Retina (tissue), 1 donor: ENCODE results near the gene FAM53A.
A peak's percentile ranks its signal among the peaks of the same experiment; 100 is the strongest.
"Not testable (repeated sequence)": the region's sequence is repeated elsewhere in the genome, so short reads cannot be mapped to it uniquely, and the experiment has no call there.

Experiments
- DNase-seq: peaks from one replicate; pipeline ENCODE4 v3.0.0-alpha.2; 2016

The FAM53A gene

DNA sequence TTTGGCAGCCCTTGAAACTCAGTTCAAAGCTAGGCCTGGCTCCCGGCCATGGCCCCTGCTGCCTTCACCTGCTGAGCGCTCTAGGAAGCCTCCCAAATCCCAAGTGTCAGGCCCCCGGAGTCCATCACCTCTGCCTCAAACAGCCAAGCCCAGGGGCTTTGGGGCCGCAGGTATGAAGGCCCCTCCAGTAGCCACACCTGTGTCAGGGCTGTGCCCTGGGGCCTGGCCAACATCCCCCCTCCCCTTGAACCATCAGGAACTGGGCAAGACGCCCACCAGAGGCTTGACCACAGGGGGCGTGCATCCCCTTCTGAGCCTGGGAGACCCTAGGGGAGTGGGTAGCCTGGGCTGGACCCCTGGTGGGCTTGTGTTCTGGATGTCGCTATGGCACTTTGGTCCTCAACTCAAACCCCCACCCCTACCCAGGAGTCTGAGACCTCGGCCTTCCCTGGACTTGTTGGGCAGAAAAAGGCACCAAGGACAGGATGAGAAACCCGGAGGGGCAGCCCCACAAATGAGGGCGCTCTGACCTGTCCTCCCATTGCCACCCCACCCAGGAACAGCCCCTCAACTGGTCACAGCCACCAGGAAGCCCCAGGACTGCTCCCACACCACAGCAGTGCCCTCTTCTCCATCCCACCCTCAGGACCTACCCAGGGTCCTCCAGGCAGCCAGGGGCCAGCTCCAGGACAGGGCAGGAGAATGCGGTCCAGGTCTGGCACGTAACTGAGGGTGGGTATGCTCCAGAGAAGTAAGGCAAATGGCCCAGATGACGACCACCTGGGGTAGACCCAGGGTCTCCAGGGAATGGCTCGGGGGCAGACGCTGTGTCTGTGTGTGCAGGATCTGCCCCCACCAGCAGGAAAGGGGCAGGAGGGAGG is 32.2 kb upstream of the FAM53A start:
- DNase-seq: no peak

DNA sequence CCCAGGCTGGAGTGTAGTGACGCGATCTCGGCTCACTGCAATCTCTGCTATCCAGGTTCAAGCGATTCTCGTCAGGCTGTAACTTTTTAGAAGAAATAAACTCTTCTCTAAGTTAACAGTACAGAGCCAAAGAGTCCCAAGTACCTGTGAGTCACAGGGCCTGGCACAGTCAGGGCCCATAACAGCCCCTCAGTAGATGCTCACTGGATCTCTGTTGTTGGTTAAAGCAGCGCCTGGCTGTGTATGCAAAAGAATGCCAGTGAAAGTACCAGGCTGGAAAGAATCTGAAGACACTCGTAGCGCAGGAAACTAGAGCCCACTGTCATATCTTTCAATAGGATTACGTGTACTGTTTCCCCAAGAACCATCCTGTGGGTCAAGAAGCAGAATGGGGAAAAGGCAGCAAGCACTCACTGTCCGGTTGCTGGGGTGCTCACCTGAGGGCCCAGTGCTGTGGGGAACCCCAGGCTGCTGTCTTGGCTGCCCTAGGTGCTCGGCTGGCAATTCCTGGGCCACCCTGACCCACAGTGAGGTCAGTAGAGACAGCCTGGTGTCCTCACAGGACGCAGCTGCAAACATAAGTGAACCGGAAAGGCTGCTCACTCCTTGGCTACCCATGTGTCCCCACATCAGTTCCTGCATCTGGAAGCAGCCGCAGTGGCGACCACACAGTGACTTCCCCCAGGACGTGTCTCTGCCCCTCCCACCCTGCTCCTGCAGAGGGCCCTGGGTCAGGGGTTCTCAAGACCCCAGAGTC is 31.1 kb upstream of the FAM53A start:
- DNase-seq: no peak

DNA sequence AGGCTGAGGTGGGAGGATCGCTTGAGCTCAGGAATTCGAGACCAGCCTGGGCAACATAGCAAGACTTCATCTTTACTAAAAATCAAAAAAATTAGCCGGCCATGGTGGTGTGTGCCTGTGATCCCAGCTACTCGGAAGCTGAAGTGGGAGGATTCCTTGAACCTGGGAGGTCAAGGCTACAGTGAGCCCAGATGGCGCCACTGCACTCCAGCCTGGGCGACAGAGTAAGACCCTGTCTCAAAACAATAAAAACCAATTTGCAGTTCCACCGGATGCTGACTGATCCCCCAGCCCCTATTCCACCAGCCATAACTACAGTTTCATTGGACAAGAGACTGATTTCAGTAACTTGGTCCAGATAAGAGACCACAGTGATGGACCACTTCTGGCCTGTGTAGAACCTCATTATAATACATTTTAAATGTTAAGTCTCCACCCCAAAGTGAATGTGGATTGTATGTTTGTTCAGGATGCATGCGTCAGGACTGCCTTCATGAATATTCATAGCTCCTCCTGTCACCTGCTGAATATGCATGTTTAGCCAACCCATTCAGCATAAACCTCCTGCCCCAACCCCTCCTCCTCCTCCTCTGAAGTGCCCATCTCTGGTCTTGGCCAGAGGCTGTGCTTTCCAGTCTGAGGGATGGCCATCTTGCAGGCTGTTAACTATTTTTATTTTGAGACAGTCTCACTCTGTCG is 30.3 kb upstream of the FAM53A start:
- DNase-seq: no peak

DNA sequence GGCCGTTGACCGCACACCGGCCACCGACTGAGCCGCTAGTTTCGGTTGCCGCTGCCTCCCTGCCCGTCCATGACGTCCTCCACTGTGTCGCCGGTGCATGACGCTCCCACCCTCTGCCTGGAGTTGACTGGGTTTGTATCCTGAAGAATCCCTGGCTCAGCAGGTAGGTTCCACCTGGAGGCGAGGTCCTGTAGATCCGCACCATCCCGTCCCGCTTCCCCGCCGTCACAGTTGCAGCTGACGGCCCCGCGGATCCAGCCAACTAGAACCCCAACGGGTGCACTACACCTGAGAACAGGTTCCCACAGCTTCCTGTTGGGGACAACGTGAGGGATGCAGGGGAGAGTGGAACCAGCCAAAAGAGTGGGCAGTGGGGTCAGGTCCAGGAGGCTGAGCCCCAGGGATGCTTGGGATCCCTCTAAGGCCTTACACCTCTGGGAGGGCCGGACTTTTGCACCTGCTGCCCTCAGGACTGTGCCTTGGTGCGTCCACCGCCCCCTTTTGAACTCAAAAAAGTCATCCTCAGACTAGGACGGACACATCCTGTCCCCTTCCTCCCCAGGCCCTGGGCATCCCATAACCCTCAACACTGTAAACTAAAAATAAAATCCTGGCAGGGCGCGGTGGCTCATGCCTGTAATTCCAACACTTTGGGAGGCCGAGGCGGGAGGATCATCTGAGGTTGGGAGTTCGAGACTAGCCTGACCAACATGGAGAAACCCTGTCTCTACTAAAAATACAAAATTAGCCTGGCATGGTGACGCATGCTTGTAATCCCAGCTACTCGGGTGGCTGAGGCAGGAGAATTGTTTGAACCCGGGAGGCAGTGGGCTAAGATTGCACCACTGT is 29.1 kb upstream of the FAM53A start:
- no peak for DNase-seq

DNA sequence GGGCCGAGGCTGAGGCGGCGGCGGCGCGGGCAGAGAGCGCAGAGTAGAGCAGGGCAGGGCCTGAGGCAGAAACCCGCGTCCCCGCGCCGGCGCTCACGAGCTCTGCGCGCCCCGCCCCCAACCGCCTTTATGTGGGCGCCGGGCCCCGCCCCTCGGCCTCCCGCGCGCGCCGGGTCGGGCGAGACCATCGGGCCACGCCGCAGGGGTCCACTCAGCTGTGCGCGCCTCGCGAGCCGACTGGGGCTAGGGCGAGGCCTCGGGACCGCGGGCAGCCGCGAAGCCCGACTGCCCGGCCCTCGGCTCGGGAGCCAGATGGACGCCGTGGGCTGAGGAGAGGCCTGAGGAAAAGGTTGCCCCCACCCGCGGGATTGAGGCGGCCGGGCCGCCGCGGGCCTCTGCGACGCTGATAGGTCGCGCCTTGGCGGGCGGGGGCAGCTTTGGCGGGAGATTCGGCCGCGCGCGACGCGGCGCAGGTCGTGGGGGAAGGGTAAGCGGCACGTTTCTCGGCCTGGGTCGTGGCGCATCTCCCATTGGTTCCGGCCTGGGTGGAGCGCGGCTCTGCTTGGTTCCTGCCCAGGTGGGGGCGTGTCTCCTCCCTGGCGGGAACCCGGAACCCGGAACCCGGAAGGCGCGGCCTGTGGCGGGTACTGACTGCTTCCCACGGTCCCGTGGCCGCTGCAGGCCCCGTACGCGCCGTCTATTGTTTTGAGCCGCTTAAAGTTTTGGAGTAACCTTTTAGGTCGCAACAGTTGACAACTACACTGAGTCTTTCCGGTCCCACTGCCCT is 28.3 kb upstream of the FAM53A start, which contains the start of gene SLBP:
Gene SLBP (minus strand): TSS at position 104 of the 787 bp plus-strand sequence. CDS start 131 bp downstream, outside the sequence.
- peak; percentile 94 for DNase-seq

DNA sequence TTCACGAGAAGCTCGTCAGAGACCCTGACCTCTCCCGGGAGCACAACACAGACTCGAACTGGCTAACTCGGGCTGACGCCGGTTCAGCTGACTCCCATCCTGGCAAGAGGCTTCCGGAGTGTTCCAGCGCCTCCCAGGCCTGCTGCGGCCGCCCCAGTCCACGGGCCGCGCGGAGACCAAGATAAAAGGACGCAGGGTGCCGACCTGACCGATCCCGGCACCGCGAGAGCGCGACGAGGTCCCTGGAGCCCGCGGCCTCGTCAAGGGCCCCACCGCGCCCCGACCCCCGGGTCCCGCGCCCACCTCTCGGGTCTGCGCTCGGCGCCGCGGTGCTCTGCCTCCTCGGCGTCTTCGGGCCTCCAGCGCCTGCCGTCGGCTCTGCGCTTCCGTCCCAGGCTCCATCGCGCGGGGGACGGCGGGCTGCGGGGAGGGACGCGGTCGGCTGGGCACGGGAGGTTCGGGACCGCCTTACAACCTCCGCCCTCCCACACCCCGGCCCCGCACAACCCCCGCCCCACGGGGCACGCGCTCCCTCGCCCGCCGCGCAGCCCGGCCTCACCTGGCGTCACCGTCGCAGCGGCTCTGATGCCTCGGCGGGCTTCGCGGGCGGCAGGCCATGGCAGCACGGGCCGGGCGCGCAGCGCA is 27.6 kb upstream of the FAM53A start:
- DNase-seq: peak; percentile 75

DNA sequence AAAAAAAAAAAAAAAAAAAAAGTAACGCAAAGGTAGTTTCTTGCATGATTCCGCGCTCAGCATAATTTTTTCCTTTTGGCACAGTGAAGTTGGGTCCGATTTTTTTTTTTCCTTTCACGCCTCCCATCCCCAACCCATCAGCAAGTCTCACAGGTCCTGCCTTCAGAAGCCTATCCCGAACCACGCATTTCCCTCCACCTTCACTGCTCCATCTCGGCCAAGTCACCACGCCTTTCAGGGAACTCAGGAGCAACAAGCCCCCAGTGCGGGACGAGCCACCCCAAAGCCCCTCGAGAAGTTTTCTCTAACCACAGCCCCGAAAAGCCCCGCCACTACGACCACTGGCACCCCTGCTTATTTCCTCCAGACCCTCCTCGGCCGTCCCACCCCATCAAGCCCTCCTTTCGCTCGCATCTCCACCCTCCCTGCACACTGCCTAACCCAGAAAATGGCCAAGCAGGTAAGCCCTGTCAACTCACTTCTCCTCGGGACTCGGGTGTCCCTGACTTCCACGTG is 27.0 kb upstream of the FAM53A start:
- DNase-seq: no peak

DNA sequence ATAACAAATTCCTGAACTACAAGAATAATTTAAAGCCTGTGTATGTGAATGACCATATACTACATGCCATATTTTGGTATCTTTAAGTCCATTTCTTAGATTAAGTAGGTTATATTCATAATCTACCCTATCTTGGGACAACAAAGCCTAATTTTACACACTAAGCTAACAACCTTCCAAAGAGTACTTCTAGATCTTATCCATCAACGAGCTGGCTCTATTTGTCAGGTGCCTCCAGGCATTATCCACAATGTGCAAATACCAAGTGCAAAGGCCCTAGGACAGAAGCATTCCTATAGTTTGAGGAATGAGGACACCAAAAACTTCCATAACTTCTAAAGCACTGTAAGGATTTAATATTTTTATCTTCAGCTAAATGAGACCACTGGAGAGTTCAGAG is 24.5 kb upstream of the FAM53A start:
- no peak for DNase-seq

DNA sequence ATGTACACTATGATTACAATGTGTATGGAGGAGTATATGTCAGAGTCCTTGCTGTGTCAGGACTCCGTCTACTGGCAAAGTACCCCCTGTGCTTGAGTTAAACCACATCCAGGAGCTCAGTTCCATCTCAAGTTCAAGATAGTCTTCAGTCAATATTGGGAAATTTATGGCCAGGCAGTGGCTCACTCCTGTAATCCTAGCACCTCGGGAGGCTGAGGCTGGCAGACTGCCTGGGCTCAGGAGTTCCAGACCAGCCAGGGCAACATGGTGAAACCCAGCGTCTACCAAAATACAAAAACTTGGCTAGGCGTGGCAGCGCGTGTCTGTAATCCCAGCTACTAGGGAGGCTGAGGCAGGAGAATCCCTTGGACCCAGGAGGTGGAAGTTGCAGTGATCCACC is 22.2 kb upstream of the FAM53A start:
- no peak for DNase-seq

DNA sequence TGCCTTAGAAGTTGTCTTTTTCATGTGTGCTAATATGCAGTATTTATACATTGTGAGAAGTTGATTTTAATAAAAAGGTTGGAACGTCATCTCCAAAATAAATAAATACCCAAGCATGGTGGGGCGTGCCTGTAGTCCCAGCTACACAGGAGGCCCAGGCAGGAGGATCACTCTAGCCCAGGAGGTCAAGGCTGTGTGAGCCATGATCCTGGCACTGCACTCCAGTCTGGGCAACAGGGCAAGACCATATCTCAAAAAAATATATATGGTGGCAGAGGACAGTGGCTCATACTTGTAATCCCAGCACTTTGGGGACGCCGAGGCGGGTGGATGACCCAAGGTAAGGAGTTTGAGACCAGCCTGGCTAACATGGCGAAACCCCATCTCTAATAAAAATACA is 21.6 kb upstream of the FAM53A start:
- no peak for DNase-seq

DNA sequence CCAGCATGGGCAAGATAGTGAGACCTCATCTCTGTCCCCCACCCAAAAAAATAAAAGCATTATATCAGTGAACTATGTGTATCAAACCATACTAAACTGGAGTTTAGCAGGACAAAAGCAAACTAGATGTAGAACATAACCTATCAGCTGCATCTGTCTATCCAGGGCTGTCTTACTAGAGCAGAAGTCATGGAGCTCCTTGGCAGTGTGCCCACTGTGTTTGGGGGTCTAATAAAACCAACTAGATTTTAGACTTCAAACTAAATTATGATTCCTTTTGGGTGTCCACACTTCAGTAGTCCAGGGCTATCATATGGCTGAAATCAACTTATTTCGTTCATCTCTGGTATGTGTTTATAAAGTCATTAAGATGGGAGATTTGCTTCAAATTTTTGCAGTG is 19.8 kb upstream of the FAM53A start:
- DNase-seq: no peak

DNA sequence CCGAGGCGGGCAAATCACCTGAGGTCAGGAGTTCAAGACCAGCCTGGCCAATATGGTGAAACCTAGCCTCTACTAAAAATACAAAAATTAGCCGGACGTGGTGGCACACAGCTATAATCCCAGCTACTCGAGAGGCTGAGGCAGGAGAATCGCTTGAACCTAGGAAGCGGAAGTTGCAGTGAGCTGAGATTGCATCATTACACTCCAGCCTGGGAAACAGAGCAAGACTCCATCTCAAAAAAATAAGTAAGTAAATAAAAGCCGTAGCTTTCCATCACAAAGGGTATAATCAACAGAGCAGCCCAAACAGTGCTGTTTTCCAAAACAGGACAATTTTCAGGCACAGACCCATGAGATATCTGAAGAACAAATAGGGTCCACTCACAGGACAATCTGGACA is 17.6 kb upstream of the FAM53A start:
- DNase-seq: not testable (repeated sequence)

DNA sequence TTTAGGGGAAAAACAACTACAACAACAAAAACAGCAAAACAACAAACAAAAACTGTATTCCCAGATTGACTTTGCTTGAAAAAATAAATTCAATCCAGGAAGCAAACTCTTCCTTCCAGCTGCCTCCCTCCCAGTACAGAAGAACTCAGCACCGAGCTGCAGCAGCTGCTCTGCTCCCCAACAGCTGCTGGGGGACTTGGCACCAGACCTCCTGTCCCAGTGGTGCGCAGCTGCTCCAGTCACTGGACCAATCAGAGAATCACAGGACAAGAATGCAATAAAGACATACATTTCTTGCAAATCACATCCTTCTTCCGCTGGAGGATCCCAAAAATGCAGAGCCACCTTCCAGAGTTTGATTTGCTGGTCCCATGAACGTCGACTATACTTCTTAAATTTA is 11.8 kb upstream of the FAM53A start:
- DNase-seq: no peak

DNA sequence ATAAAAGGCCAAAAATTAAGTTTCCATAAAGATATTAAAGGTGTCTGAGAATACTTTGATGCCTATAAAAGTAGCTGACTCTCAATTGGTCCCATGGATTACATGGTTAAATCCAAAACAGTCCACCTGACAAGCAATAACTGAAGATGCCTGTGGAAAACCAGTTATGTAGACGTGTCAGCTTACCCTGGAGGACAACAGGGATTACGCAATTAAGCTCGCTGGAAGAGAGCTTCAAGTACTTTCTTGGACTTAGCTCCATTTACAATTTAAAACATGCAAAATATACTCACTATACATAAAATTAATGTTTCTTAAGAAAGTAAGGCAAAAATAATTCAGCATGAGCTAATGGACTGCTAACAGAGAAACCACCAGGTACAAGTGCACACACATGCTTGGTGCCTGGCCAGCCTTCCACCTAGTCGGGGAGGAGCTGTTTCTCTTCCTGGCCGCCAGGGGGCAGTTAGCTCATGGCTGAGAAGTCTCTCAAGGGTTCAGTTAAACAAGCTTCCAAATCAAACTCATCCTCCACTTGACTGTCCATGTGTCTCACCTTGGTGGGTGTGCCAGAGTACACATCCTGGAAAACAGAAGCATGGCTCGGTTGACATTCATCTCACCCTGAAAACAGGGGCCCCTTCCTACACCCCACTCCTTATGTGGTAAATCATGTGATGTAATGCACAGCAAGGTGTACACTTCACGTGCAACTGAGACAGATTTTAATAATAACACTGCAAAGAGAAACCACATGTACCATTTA is 9.2 kb upstream of the FAM53A start:
- peak; percentile 72 for DNase-seq

DNA sequence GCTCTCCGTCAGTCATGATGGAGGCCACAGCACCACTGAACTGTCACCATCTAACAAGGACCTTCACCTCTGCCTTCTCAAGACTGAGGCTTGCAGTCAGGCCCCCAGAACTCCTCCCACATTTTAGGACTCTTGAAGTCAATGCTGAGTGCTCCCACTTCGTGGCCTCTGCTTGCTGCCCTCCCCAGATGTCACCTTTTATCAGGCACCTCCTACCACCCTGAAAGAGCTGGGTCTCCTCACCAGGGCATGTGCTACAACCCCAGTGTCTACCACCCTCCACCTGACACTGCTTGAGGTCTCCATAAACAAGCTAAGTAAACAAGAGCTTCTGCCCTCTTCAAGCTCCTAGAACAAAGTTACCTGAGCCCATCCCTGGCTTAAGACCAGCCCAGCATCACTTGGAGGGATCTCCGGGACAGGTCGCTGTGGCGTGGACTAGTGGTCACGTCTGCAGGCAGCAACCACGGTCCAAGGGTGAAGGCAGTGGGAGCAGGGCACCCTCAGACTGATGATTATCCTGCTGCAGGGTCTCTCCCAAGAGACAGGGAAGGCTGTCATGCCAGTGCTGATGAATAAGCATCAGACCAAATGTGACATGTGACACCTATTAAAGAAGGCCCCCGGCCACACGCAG is 7.7 kb upstream of the FAM53A start:
- no peak for DNase-seq

DNA sequence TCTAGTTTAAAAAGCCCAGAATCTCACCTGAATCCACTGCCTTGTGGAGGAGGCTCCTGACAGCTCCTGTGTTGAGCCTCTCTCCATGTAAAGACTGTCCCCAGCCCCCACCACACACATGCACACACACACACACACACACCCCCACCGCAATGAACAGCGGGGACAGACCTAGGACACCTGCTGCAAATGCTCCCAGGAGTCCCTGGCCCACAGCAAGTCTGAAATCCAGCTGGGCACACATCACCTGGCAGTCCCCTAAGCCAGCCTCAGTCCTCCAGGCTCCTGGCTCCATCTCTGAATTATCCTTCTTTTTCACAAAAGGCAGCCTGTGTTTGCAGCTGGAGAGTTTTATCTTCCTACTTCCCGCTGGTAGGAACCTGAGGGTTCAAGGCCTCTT is 6.6 kb upstream of the FAM53A start:
- DNase-seq: no peak

DNA sequence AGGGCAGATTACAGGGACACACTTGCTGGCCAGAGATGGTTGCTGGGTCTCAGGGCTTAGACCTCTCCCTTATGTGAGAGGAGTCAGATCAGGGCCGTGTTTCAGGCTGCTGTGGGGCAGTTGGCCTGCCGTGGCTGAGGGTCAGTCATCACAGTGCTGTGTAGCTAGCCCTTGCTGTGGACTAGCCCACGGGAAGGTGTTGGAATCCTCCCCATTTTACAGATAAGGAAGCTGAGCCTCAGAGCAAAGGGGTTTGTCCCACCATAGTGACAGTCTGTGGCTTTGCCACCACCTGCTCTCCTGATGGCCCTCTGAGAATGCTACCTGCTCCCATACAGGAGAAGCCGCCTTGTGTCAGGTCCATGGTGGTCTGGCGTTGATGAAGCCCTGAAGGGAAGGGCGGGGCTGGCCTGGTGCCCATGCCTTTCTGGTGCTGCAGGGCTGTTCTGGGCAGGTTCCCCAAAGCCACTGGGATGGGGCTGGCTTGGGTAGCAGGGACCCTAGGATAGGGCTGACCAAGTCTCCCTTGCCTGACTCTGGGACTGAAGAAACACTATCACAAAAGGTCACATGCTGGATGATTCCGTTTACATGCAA is 2.4 kb upstream of the FAM53A start:
- no peak for DNase-seq

DNA sequence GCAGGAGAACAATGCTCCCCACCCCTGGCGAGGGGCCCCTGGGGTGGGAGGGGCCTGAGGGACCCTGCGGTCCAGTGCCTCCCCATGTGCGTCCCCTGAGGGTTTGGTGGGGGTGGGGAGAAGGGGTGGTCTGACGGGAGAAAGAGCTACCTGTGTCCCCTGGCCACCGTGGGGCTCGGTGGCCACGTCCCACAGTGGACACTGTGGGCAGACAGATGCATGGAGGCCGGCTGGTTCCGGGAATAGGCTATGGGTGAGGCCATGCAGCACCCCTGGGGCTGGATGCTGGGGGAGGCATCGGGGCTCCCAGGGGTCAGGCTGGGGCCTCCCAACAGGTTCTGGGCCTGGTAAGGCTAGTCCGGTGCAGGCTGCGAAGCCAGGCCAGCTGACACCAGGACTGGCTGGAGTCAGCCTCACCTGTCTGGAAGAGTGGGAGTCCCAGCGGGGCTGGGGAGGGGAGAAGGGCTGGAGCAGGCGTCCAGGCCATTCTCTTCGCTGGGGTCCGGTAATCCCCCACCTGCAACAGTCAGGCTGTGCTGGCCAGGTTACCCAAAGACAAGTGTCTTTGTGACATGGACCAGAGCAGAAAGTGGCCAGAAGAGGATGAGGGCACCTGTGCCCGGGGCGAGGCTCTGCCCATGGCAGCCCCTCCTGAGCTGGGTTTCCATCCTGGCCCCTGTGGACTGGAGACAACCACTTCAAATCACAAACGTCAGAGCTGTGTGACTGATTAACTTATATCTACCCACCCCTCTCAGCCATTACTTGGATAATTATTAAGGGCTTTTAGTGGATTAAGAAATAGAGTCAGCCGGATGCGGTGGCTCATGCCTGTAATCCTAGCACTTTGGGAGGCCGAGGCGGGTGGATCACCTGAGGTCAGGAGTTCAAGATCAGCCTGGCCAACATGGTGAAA is 1.4 kb upstream of the FAM53A start:
- DNase-seq: no peak
